ENCODE data around the gene AGXT2.

Gene AGXT2

DNA sequence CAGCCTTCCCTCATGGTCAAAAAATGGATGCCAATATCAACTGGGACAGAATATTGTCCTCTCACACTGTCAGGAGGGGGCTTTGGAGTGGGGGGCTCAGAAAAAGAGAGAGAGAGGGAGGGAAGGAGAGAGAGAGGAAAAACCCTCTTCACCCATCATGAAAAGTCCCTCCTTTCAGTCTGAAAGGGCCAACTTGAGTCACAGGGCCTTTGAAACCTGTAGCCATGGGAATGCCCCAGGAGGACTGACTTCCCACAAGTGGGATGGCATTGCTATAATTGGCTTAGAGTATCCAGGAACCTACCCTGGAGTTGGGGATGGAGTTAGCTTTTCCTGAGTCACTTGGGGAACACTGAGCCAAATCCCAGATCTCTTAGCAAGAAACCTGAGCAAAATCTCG is 77.2 kb downstream of the AGXT2 start:
- H3K4me3 ChIP-seq (ENCODE audit: low read depth, low read length), result no peak overlapping the region
- no peak for TF ChIP-seq CTCF (IDR thresholded peaks at IDR 0.05; ENCODE audit: low read depth, low read length)

DNA sequence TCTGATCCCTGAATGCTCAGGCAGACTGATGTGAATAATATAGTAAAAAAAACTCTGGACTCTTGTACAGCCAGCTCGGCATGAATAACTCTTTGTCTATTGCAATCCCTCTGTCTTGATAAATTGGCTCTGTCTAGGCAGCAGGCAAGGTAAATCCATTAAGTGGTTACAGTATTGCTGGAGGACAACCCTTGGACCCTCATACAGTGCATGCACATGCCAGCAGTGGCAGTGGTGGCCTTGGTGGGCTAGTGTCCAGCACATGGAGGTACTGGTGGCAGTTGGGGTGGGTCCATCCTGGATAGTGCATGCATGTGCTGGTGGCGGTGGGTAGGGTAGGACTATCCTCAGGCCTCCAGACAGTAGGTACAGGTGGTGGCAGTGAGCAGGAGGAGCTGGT is 79.5 kb downstream of the AGXT2 start:
- TF ChIP-seq CTCF (IDR thresholded peaks at IDR 0.05; ENCODE audit: low read depth, low read length), result no peak
- no peak overlapping the region for H3K4me3 ChIP-seq (ENCODE audit: low read depth, low read length)

GRCh38 chr5:34967540-34967939 is 80.2 kb downstream of the AGXT2 start:
- no peak overlapping the region for H3K4me3 ChIP-seq (ENCODE audit: low read depth, low read length)
- no peak for TF ChIP-seq CTCF (IDR thresholded peaks at IDR 0.05; ENCODE audit: low read depth, low read length)

- no peak overlapping the region for H3K4me3 ChIP-seq (ENCODE audit: low read depth, low read length)
- no peak for TF ChIP-seq CTCF (IDR thresholded peaks at IDR 0.05; ENCODE audit: low read depth, low read length)
These were observed 88.4 kb downstream of the AGXT2 start for GRCh38 chr5:34959323-34959722.

GRCh38 chr5:34957857-34958690 is 89.7 kb downstream of the AGXT2 start:
- no peak overlapping the region for H3K4me3 ChIP-seq (ENCODE audit: low read depth, low read length)
- peak; percentile 65 for TF ChIP-seq CTCF (IDR thresholded peaks at IDR 0.05; ENCODE audit: low read depth, low read length)

- H3K4me3 ChIP-seq (ENCODE audit: low read depth, low read length), result no peak overlapping the region
- TF ChIP-seq CTCF (IDR thresholded peaks at IDR 0.05; ENCODE audit: low read depth, low read length), result no peak
These were observed 90.4 kb downstream of the AGXT2 start for GRCh38 chr5:34957321-34957720.

All from WI38 (cell line).